Mesendoderm (in vitro differentiated cells): Measurements from ENCODE around the gene TRPM6.
"Not testable (repeated sequence)": the region's sequence is repeated elsewhere in the genome, so short reads cannot be mapped to it uniquely, and the experiment has no call there.

Experiments used
- DNase-seq: peaks from one replicate; pipeline ENCODE4 v3.0.0; 2013
- H2AK5ac ChIP-seq: 2 replicates; pipeline ENCODE4 v1.6.1; 2013; ENCODE audit warnings: low read length, inconsistent platforms
- H2BK120ac ChIP-seq: 2 replicates; pipeline ENCODE4 v1.6.1; 2013; ENCODE audit warnings: low read depth, mild to moderate bottlenecking, low read length, moderate library complexity, mixed read lengths
- H2BK15ac ChIP-seq: replicated peaks from 2 replicates; pipeline ENCODE4 v1.6.1; 2013; ENCODE audit warnings: low read depth, mild to moderate bottlenecking, moderate library complexity
- H2BK5ac ChIP-seq: 2 replicates; pipeline ENCODE4 v1.6.1; 2013; ENCODE audit warnings: low read length, inconsistent platforms
- H3K18ac ChIP-seq: 2 replicates; pipeline ENCODE4 v1.6.1; 2013; ENCODE audit warnings: mild to moderate bottlenecking, low read length, mixed read lengths
- H3K23ac ChIP-seq: one replicate; pipeline ENCODE4 v1.6.1; 2013; ENCODE audit warnings: low read length
- H3K27ac ChIP-seq: 2 replicates; pipeline ENCODE4 v1.5.1; 2013; ENCODE audit warnings: low read depth, mild to moderate bottlenecking, inconsistent platforms, low read length, moderate library complexity
- H3K27me3 ChIP-seq: 2 replicates; pipeline ENCODE4 v1.6.1; 2013; ENCODE audit warnings: low read length, control low read depth, mild to moderate bottlenecking, inconsistent platforms; ENCODE audit not compliant: insufficient read depth, poor library complexity
- H3K36me3 ChIP-seq: 2 replicates; pipeline ENCODE4 v1.6.1; 2013; ENCODE audit warnings: low read length, inconsistent platforms; ENCODE audit not compliant: control insufficient read depth, insufficient read depth
- H3K4ac ChIP-seq: one replicate; pipeline ENCODE4 v1.6.1; 2013; ENCODE audit warnings: low read depth, mild to moderate bottlenecking, low read length, moderate library complexity
- H3K4me1 ChIP-seq: 2 replicates; pipeline ENCODE4 v1.6.1; 2013; ENCODE audit warnings: low read depth, low read length, inconsistent platforms; ENCODE audit not compliant: control insufficient read depth
- H3K4me2 ChIP-seq: 2 replicates; pipeline ENCODE4 v1.6.1; 2013; ENCODE audit warnings: low read length
- H3K4me3 ChIP-seq: 2 replicates; pipeline ENCODE4 v1.5.1; 2013; ENCODE audit warnings: mild to moderate bottlenecking, low read length
- H3K56ac ChIP-seq: one replicate; pipeline ENCODE4 v1.6.1; 2013; ENCODE audit warnings: low read length
- H3K79me1 ChIP-seq: 2 replicates; pipeline ENCODE4 v1.6.1; 2013; ENCODE audit warnings: low read length, inconsistent platforms
- H3K79me2 ChIP-seq: 2 replicates; pipeline ENCODE4 v1.6.1; 2013; ENCODE audit warnings: mild to moderate bottlenecking, low read length; ENCODE audit not compliant: control insufficient read depth, insufficient read depth
- H3K9ac ChIP-seq: 2 replicates; pipeline ENCODE4 v1.6.1; 2013; ENCODE audit warnings: low read length, inconsistent platforms
- H4K5ac ChIP-seq: one replicate; pipeline ENCODE4 v1.6.1; 2013; ENCODE audit warnings: low read length
- H4K8ac ChIP-seq: one replicate; pipeline ENCODE4 v1.6.1; 2013; ENCODE audit warnings: low read depth, mild to moderate bottlenecking, control low read depth, low read length, moderate library complexity
- WGBS: extraction: QIAGEN DNeasy Blood & Tissue Kit; methylation state at CpG from one replicate; pipeline ENCODE4 v1.1.7; 2013; ENCODE audit warnings: low lambda C conversion rate, missing lambda C conversion rate; ENCODE audit not compliant: insufficient coverage; ENCODE audit errors: extremely low coverage; 5-methylcytosine and 5-hydroxymethylcytosine counted together

Gene TRPM6

DNA sequence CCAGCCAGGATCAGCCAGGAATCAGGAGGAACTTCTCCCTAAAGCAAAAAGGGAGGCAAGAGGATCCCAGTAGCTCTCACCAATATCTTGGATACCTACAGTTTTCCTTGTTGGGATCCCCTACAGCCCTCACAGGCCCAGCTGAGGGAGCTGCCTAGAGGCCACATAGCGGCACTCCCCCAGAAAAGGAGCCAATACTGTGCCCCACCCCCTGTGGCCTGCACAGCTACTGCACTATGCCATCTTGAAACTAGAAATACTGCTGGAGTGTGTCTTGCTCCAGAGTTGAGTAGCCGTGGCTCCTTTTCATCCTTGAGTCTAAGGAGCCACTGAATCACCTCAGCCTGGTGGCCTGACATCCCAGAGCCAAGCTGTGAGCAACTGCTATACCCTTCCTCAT is 22.3 kb upstream of the TRPM6 start:
- no peaks in the 10 kb centered on the region for H3K79me2 ChIP-seq
- H3K9ac ChIP-seq, result no peak overlapping the region
- H2AK5ac ChIP-seq, result no peak overlapping the region
- H4K8ac ChIP-seq, result peak overlapping the region; percentile 40
- H4K5ac ChIP-seq, result no peak overlapping the region
- no peaks in the 10 kb centered on the region for H3K79me1 ChIP-seq
- no peak overlapping the region for H3K23ac ChIP-seq
- H2BK5ac ChIP-seq, result no peak overlapping the region
- H3K4me1 ChIP-seq, result no peaks in the 10 kb centered on the region
- no peak overlapping the region for H3K18ac ChIP-seq
- H3K56ac ChIP-seq, result no peak overlapping the region
- H2BK15ac ChIP-seq, result no peak overlapping the region
- H3K4me2 ChIP-seq, result no peak overlapping the region
- H3K27ac ChIP-seq, result no peak overlapping the region
- H3K4me3 ChIP-seq, result no peak overlapping the region
- no peaks in the 10 kb centered on the region for H3K27me3 ChIP-seq
- no peak overlapping the region for H3K4ac ChIP-seq
- H2BK120ac ChIP-seq, result no peak overlapping the region
- no peak for DNase-seq
- no peaks in the 10 kb centered on the region for H3K36me3 ChIP-seq
- no CpG with 5 or more reads among the region's 2 CpGs for WGBS

GRCh38 chr9:74908665-74909064 is 20.9 kb upstream of the TRPM6 start:
- Histone ChIP-seq H3K4me3 (no peak overlapping the region), H3K9ac (no peak overlapping the region), H3K79me1 (no peaks in the 10 kb centered on the region), H3K4me2 (no peak overlapping the region), H2BK120ac (no peak overlapping the region), H3K18ac (no peak overlapping the region), H3K23ac (no peak overlapping the region), H2AK5ac (no peak overlapping the region), H3K56ac (no peak overlapping the region), H4K8ac (no peak overlapping the region), H2BK15ac (no peak overlapping the region), H3K27ac (no peak overlapping the region), H3K36me3 (no peaks in the 10 kb centered on the region), H3K4ac (no peak overlapping the region), H3K27me3 (no peaks in the 10 kb centered on the region), H3K79me2 (no peaks in the 10 kb centered on the region), H4K5ac (no peak overlapping the region), H2BK5ac (no peak overlapping the region), H3K4me1 (no peaks in the 10 kb centered on the region)
- DNase-seq, result no peak
- WGBS, result no CpG with 5 or more reads among the region's 4 CpGs

DNA sequence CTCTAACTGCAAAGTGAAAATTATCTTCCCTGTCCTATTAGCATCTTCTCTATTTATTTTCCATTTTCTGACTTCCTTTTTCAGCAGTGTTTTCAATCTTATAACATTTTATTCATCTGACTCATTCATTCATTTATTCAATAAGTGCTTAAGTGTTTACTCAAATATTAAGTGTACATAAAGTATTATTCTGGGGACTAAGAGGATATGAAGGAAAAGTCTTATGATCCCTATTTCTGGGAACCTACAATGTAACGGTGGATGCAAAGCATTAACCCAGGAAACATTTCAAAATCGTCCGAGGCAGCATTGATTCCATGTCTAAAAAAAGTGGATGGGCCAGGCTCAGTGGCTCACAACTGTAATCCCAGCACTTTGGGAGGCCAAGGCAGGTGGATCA is 19.4 kb upstream of the TRPM6 start:
- Histone ChIP-seq H3K27me3 (no peaks in the 10 kb centered on the region), H3K4me3 (no peak overlapping the region), H2BK5ac (no peak overlapping the region), H3K27ac (no peak overlapping the region), H3K4me2 (no peak overlapping the region), H3K56ac (no peak overlapping the region), H2BK120ac (no peak overlapping the region), H3K79me1 (no peaks in the 10 kb centered on the region), H2BK15ac (no peak overlapping the region), H3K4ac (no peak overlapping the region), H3K36me3 (no peaks in the 10 kb centered on the region), H3K9ac (no peak overlapping the region), H3K79me2 (no peaks in the 10 kb centered on the region), H4K5ac (no peak overlapping the region), H2AK5ac (no peak overlapping the region), H4K8ac (no peak overlapping the region), H3K18ac (no peak overlapping the region), H3K23ac (no peak overlapping the region), H3K4me1 (no peaks in the 10 kb centered on the region)
- WGBS, result no CpG with 5 or more reads among the region's 3 CpGs
- DNase-seq, result no peak

GRCh38 chr9:74901001-74901400 is 13.3 kb upstream of the TRPM6 start:
- no peak overlapping the region for H2AK5ac ChIP-seq
- H3K4me1 ChIP-seq, result no peaks in the 10 kb centered on the region
- H4K5ac ChIP-seq, result no peak overlapping the region
- no peaks in the 10 kb centered on the region for H3K79me2 ChIP-seq
- no peaks in the 10 kb centered on the region for H3K36me3 ChIP-seq
- H3K4me2 ChIP-seq, result no peak overlapping the region
- H2BK15ac ChIP-seq, result no peak overlapping the region
- DNase-seq, result no peak
- H3K9ac ChIP-seq, result no peak overlapping the region
- no peak overlapping the region for H4K8ac ChIP-seq
- H3K4me3 ChIP-seq, result no peak overlapping the region
- H3K56ac ChIP-seq, result no peak overlapping the region
- no peak overlapping the region for H3K23ac ChIP-seq
- no peak overlapping the region for H3K18ac ChIP-seq
- no peak overlapping the region for H3K4ac ChIP-seq
- H3K27ac ChIP-seq, result no peak overlapping the region
- no peaks in the 10 kb centered on the region for H3K27me3 ChIP-seq
- H2BK5ac ChIP-seq, result no peak overlapping the region
- no peaks in the 10 kb centered on the region for H3K79me1 ChIP-seq
- H2BK120ac ChIP-seq, result no peak overlapping the region

GRCh38 chr9:74888449-74888848 is 728 bp upstream of the TRPM6 start:
- WGBS, result no CpG with 5 or more reads among the region's 3 CpGs
- H2AK5ac ChIP-seq, H3K18ac ChIP-seq: not testable (repeated sequence)

DNA sequence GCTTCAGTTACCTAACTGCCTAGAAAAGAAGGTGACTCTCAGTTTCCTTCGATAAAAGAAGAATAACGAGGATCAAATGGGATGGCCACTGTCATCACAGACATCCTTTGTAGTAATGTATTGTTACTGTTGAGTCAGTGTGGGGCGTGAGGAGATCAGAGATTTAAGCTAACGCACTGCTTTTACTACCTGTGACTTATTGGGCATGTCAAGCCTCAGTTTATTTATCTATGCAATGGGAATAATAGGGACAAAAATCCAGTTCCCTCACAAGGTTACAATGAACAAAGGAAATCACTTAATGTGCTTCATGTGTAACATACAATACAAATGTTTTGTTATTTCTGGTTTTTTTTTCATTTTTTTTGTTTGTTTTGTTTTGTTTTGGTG is 255 bp upstream of the TRPM6 start:
- Histone ChIP-seq H4K8ac (no peak overlapping the region), H3K9ac (no peak overlapping the region), H3K27ac (no peak overlapping the region), H3K79me1 (no peaks in the 10 kb centered on the region), H3K4ac (no peak overlapping the region), H4K5ac (no peak overlapping the region), H3K4me1 (no peaks in the 10 kb centered on the region), H3K4me2 (no peak overlapping the region), H2BK5ac (no peak overlapping the region), H3K36me3 (no peaks in the 10 kb centered on the region), H2BK15ac (no peak overlapping the region), H3K27me3 (no peaks in the 10 kb centered on the region), H3K79me2 (no peaks in the 10 kb centered on the region), H3K56ac (no peak overlapping the region), H2AK5ac (no peak overlapping the region), H3K4me3 (no peak overlapping the region), H3K18ac (no peak overlapping the region), H3K23ac (no peak overlapping the region), H2BK120ac (no peak overlapping the region)
- WGBS, result no CpG with 5 or more reads among the region's 4 CpGs
- no peak for DNase-seq

More at GRCh38 chr9:74888449-74888848, 728 bp upstream of the TRPM6 start:
- not testable (repeated sequence) for H3K4ac ChIP-seq, H4K8ac ChIP-seq, H3K27me3 ChIP-seq, H3K9ac ChIP-seq, H2BK15ac ChIP-seq, H3K79me1 ChIP-seq, H3K23ac ChIP-seq, H2BK5ac ChIP-seq, H3K27ac ChIP-seq, H3K56ac ChIP-seq, H3K4me1 ChIP-seq, H3K4me3 ChIP-seq, H3K4me2 ChIP-seq, H2BK120ac ChIP-seq, H3K36me3 ChIP-seq, DNase-seq, H3K79me2 ChIP-seq, H4K5ac ChIP-seq
